Activated T-cell treated with anti-CD3 and anti-CD28 coated beads for 1 hour (primary cell): ENCODE measurements around the gene CACNA1E.
"Not testable (repeated sequence)": the region's sequence is repeated elsewhere in the genome, so short reads cannot be mapped to it uniquely, and the experiment has no call there.

ENCODE experiments used
- DNase-seq: peaks from one replicate; pipeline ENCODE4 v3.0.0-alpha.2; 2020; ENCODE audit warnings: low read depth

CACNA1E gene

GRCh38 chr1:181813266-181813665, 329.9 kb downstream of the CACNA1E start:
- DNase-seq: no peak

- DNase-seq: no peak
These were observed 333.3 kb downstream of the CACNA1E start for GRCh38 chr1:181816608-181817007.

- no peak for DNase-seq
These were observed 333.8 kb downstream of the CACNA1E start for GRCh38 chr1:181817091-181817490.

- no peak for DNase-seq
These were observed 335.1 kb downstream of the CACNA1E start for GRCh38 chr1:181818459-181818858.

- no peak for DNase-seq
These were observed 335.6 kb downstream of the CACNA1E start for GRCh38 chr1:181818943-181819342.

GRCh38 chr1:181821701-181822100, 338.4 kb downstream of the CACNA1E start:
- no peak for DNase-seq

GRCh38 chr1:181832173-181832880, 349.0 kb downstream of the CACNA1E start:
- DNase-seq: not testable (repeated sequence)

- no peak for DNase-seq
These were observed 362.8 kb downstream of the CACNA1E start for GRCh38 chr1:181846001-181846645.

- DNase-seq: no peak
These were observed 363.4 kb downstream of the CACNA1E start for GRCh38 chr1:181846681-181847080.

- DNase-seq: no peak
These were observed 365.8 kb downstream of the CACNA1E start for GRCh38 chr1:181849071-181849470.

GRCh38 chr1:181854212-181854611, 370.9 kb downstream of the CACNA1E start:
- DNase-seq: not testable (repeated sequence)

GRCh38 chr1:181855380-181855779, 372.1 kb downstream of the CACNA1E start:
- no peak for DNase-seq
